ENCODE data around the gene PPFIA1. TPM values are rescaled to one million over a fixed set of nuclear protein-coding genes. Genes with fewer than 3 reads are reported as not detected.
A peak's percentile ranks its signal among the peaks of the same experiment; 100 is the strongest.

PPFIA1 gene
- total and polyA plus RNA-seq, 2 of the 8 experiments (the other 6 are each of a cell fraction or from before 2014, with no cell fraction given), result 44.3 to 73.5 TPM

- no peak for TF ChIP-seq SP1 (IDR thresholded peaks at IDR 0.05; ENCODE audit: low read depth, low read length)
- TF ChIP-seq CHD7 (IDR thresholded peaks at IDR 0.05; ENCODE audit: insufficient replicate concordance, low read length), result no peak
- TF ChIP-seq TBP (IDR thresholded peaks at IDR 0.05; ENCODE audit: low read depth, low read length), result peak; percentile 15; the same call in 1 of the 2 replicates
These were observed 573 bp downstream of the PPFIA1 start (continued) for GRCh38 chr11:70270877-70271648.

Measured in H1 (cell line).